GM12878 (cell line): ENCODE data around the gene TNRC18. TPM values are rescaled to one million over a fixed set of nuclear protein-coding genes. Genes with fewer than 3 reads are reported as not detected.
A peak's percentile ranks its signal among the peaks of the same experiment; 100 is the strongest.

Source experiments
- CREB1 ChIP-seq: IDR thresholded peaks from 2 replicates; pipeline ENCODE4 v1.6.1; 2012; ENCODE audit warnings: low read depth, mild to moderate bottlenecking, inconsistent platforms
- ETV6 ChIP-seq, 2 experiments: fragments of 450-650 bp in 1 of 2; IDR thresholded peaks in 1 of 2; conservative IDR thresholded peaks in 1 of 2; 2 replicates each; pipeline ENCODE4 v1.6.1; 2014; ENCODE audit warnings: antibody characterized with exemption in 1 of 2, borderline replicate concordance in 1 of 2, low read depth in 1 of 2, mild to moderate bottlenecking in 1 of 2, moderate library complexity in 1 of 2
- FOS ChIP-seq: IDR thresholded peaks from 3 replicates; pipeline ENCODE4 v1.6.1; 2011; ENCODE audit warnings: borderline replicate concordance; ENCODE audit not compliant: insufficient read length; ENCODE audit errors: extremely low read depth
- FOXK2 ChIP-seq: fragments of 450-650 bp; IDR thresholded peaks from 2 replicates; pipeline ENCODE4 v1.6.1; 2017; ENCODE audit warnings: mild to moderate bottlenecking, moderate library complexity
- KDM1A ChIP-seq: fragments of 200-600 bp; sonication (generic); IDR thresholded peaks from 2 replicates; pipeline ENCODE4 v1.6.1; 2016; ENCODE audit warnings: borderline replicate concordance
- NFIC ChIP-seq: IDR thresholded peaks from 2 replicates; pipeline ENCODE4 v1.6.1; 2012; ENCODE audit warnings: low read depth, mild to moderate bottlenecking, inconsistent platforms, low read length, moderate library complexity
- POLR2A ChIP-seq: IDR thresholded peaks from 2 replicates; pipeline ENCODE4 v1.6.1; 2011; ENCODE audit warnings: low read depth, mild to moderate bottlenecking, low read length
- POU2F2 ChIP-seq: IDR thresholded peaks from 3 replicates; pipeline ENCODE4 v1.6.1; 2011; ENCODE audit warnings: low read depth, mild to moderate bottlenecking, low read length, borderline replicate concordance
- PRDM15 ChIP-seq: fragments of 450-650 bp; formaldehyde crosslinking; IDR thresholded peaks from 2 replicates; pipeline ENCODE4 v1.4.0; 2020; ENCODE audit warnings: mild to moderate bottlenecking, moderate library complexity
- RAD21 ChIP-seq: IDR thresholded peaks from 2 replicates; pipeline ENCODE4 v1.6.1; 2011; ENCODE audit warnings: mild to moderate bottlenecking, low read depth, low read length, moderate library complexity; ENCODE audit not compliant: insufficient read depth
- RB1 ChIP-seq: fragments of 450-650 bp; formaldehyde crosslinking; IDR thresholded peaks from 2 replicates; pipeline ENCODE4 v1.6.1; 2017; ENCODE audit warnings: mild to moderate bottlenecking, borderline replicate concordance
- RCOR1 ChIP-seq: conservative IDR thresholded peaks from 2 replicates; pipeline ENCODE4 v1.6.1; 2012; ENCODE audit warnings: low read depth, low read length, improper control_type of control experiment
- SMC3 ChIP-seq: IDR thresholded peaks from 2 replicates; pipeline ENCODE4 v1.6.1; 2011; ENCODE audit warnings: low read length, improper control_type of control experiment, borderline replicate concordance
- TCF7 ChIP-seq: IDR thresholded peaks from 2 replicates; pipeline ENCODE4 v1.6.1; 2014; ENCODE audit warnings: antibody characterized with exemption, borderline replicate concordance
- ZBTB11 ChIP-seq: fragments of 450-650 bp; formaldehyde crosslinking; IDR thresholded peaks from 2 replicates; pipeline ENCODE4 v1.5.0; 2022; ENCODE audit warnings: mild to moderate bottlenecking, missing genetic modification characterization
- ZBTB33 ChIP-seq: fragments of 450-650 bp; IDR thresholded peaks from 2 replicates; pipeline ENCODE4 v1.6.1; 2017; ENCODE audit warnings: mild to moderate bottlenecking
- ZNF207 ChIP-seq: fragments of 450-650 bp; IDR thresholded peaks from 2 replicates; pipeline ENCODE4 v1.6.1; 2014; ENCODE audit warnings: antibody characterized with exemption, mild to moderate bottlenecking, borderline replicate concordance
- ZNF622 ChIP-seq: fragments of 450-650 bp; IDR thresholded peaks from 2 replicates; pipeline ENCODE4 v1.6.1; 2017; ENCODE audit warnings: mild to moderate bottlenecking, inconsistent platforms
- polyA plus RNA-seq, 11 experiments: library from polyadenylated mRNA; depleted of rRNA in 4 of 11; unstranded in 6 of 11; stranded (reverse) in 5 of 11; fragments of >200 nt; fragmentation: Nextera tagmentation in 4 of 11; fragmentation: Illumina TruSeq in 1 of 11; extraction: Ambion mirVana in 4 of 11; extraction: Trizol in 1 of 11; gene quantifications; 1 replicate in 1 of 11; 2 replicates in 10 of 11; pipeline versions ENCODE4 v1.2.1 to v1.2.3, GENCODE V29; 2011 to 2016; ENCODE audit warnings: inconsistent platforms in 2 of 11, missing spikeins in 2 of 11, low read depth in 1 of 11
- total RNA-seq, 4 experiments: library from RNA; depleted of rRNA in 3 of 4; stranded (reverse); fragments of >200 nt in 3 of 4; fragmentation: Illumina TruSeq in 1 of 4; extraction: Trizol in 1 of 4; gene quantifications; 2 replicates each; pipeline versions ENCODE4 v1.2.1 to v1.2.3, GENCODE V29; 2013 to 2021
- TF ChIP-seq, protein P1 (sequence below): fragments of 450-650 bp; conservative IDR thresholded peaks from 2 replicates; pipeline ENCODE4 v1.6.1; 2017; ENCODE audit warnings: mild to moderate bottlenecking, moderate library complexity

The TNRC18 gene
- total and polyA plus RNA-seq, 10 of the 15 experiments (the other 5 are each of a cell fraction or from before 2014, with no cell fraction given), result 0.02 to 31.7 (median 5.4) TPM

DNA sequence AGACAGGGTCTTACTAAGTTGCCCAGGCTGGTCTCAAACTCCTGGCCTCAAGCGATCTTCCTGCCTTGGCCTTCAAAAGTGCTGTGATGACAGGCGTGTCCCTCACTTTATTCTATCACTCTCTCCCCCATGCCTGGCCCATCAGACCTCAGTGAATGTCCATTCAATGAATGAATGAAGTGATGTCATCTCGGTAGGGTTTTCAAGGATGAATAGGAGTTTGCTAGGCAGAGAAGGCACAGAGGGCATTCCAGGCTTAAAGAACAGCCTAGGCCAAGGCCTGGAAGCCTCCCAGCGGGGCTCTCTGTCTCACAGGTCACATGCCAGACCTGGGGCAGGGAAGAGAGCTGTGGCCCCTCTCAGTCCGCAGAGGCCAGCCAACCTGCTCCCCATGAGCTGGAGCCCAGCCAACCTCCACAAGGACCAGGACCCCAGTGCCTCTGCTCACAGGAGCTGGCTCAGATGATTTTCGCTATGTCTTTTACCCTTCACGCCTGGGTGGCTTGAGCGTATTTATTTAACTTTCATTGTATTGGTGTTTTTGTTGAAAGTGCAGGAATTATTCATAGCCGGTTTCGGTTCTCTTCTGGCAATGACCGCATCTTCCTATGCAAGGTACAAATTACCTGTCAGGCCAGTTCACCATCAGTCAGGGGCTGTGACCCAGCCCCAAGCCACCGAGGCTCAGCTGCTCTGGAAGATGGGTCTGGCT lies 11.8 kb upstream of the TNRC18 start (continued):
- TF ChIP-seq, protein P1, sequence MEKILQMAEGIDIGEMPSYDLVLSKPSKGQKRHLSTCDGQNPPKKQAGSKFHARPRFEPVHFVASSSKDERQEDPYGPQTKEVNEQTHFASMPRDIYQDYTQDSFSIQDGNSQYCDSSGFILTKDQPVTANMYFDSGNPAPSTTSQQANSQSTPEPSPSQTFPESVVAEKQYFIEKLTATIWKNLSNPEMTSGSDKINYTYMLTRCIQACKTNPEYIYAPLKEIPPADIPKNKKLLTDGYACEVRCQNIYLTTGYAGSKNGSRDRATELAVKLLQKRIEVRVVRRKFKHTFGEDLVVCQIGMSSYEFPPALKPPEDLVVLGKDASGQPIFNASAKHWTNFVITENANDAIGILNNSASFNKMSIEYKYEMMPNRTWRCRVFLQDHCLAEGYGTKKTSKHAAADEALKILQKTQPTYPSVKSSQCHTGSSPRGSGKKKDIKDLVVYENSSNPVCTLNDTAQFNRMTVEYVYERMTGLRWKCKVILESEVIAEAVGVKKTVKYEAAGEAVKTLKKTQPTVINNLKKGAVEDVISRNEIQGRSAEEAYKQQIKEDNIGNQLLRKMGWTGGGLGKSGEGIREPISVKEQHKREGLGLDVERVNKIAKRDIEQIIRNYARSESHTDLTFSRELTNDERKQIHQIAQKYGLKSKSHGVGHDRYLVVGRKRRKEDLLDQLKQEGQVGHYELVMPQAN, result no peak
- TF ChIP-seq FOXK2, result no peak
- no peak for TF ChIP-seq CREB1
- TF ChIP-seq ETV6 (conservative IDR thresholded peaks at IDR 0.05 in 1 of 2, IDR thresholded peaks at IDR 0.05 in 1 of 2; ENCODE audit: borderline replicate concordance in 1 of 2, low read depth in 1 of 2), result no peak
- no peak for TF ChIP-seq TCF7
- TF ChIP-seq POU2F2, result peak; percentile 14; the same call in 1 of the 3 replicates
- TF ChIP-seq NFIC, result no peak
- TF ChIP-seq PRDM15, result no peak
- TF ChIP-seq ZNF622, result no peak
- no peak for TF ChIP-seq ZBTB11
- TF ChIP-seq SMC3, result no peak
- no peak for TF ChIP-seq RAD21
- no peak for TF ChIP-seq RB1
- no peak for TF ChIP-seq RCOR1
- TF ChIP-seq KDM1A, result no peak
- no peak for TF ChIP-seq POLR2A
- TF ChIP-seq ZBTB33, result no peak
- TF ChIP-seq FOS, result no peak
- no peak for TF ChIP-seq ZNF207
